ENCODE data around the gene TXNDC5.
"Not testable (repeated sequence)": the region's sequence is repeated elsewhere in the genome, so short reads cannot be mapped to it uniquely, and the experiment has no call there.

The TXNDC5 gene

GRCh38 chr6:7894262-7895124 lies 16.1 kb downstream of the TXNDC5 start:
- no peak for DNase-seq

- no peak for DNase-seq
Observed at GRCh38 chr6:7893342-7893741, 17.2 kb downstream of the TXNDC5 start.

- DNase-seq: not testable (repeated sequence)
Observed at GRCh38 chr6:7892367-7892766, 18.2 kb downstream of the TXNDC5 start.

GRCh38 chr6:7891078-7891872 lies 19.3 kb downstream of the TXNDC5 start:
- no peak for DNase-seq

GRCh38 chr6:7888587-7889357 lies 21.8 kb downstream of the TXNDC5 start:
- DNase-seq: no peak

GRCh38 chr6:7887278-7887991 lies 23.2 kb downstream of the TXNDC5 start:
- DNase-seq: no peak

GRCh38 chr6:7886132-7886531 lies 24.5 kb downstream of the TXNDC5 start:
- no peak for DNase-seq

- DNase-seq: no peak
Observed at GRCh38 chr6:7883381-7883780, 27.2 kb downstream of the TXNDC5 start.

- no peak for DNase-seq
Observed at GRCh38 chr6:7882505-7883257, 27.9 kb downstream of the TXNDC5 start.

- no peak for DNase-seq
Observed at GRCh38 chr6:7881765-7882500, 28.7 kb downstream of the TXNDC5 start.

GRCh38 chr6:7880718-7881107 lies 29.9 kb downstream of the TXNDC5 start:
- DNase-seq: no peak

- no peak for DNase-seq
Observed at GRCh38 chr6:7879980-7880717, 30.4 kb downstream of the TXNDC5 start.

- DNase-seq: no peak
Observed at GRCh38 chr6:7879579-7879978, 31.0 kb downstream of the TXNDC5 start.

- DNase-seq: no peak
Observed at GRCh38 chr6:7879043-7879442, 31.5 kb downstream of the TXNDC5 start.

- DNase-seq: no peak
Observed at GRCh38 chr6:7878401-7878964, 32.1 kb downstream of the TXNDC5 start.

- DNase-seq: no peak
Observed at GRCh38 chr6:7868926-7869325, 41.7 kb downstream of the TXNDC5 start.

- no peak for DNase-seq
Observed at GRCh38 chr6:7866526-7866925, 44.1 kb downstream of the TXNDC5 start.

GRCh38 chr6:7865781-7866180 lies 44.8 kb downstream of the TXNDC5 start:
- DNase-seq: no peak

GRCh38 chr6:7859591-7859990 lies 51.0 kb downstream of the TXNDC5 start:
- peak; percentile 4 for DNase-seq

- no peak for DNase-seq
Observed at GRCh38 chr6:7851780-7852179, 58.8 kb downstream of the TXNDC5 start.
